GM10266 (cell line): ENCODE measurements around the gene NOXA1.

Experiments used
- DNase-seq: peaks from one replicate; pipeline ENCODE4 v3.0.0; 2012; ENCODE audit errors: extremely low spot score
- TF ChIP-seq, protein P1 (sequence below): IDR thresholded peaks from 2 replicates; pipeline ENCODE4 v1.5.1; 2012; ENCODE audit warnings: mild to moderate bottlenecking, low read depth; ENCODE audit not compliant: control insufficient read depth, insufficient read depth; ENCODE audit errors: missing control alignments

NOXA1 gene

DNA sequence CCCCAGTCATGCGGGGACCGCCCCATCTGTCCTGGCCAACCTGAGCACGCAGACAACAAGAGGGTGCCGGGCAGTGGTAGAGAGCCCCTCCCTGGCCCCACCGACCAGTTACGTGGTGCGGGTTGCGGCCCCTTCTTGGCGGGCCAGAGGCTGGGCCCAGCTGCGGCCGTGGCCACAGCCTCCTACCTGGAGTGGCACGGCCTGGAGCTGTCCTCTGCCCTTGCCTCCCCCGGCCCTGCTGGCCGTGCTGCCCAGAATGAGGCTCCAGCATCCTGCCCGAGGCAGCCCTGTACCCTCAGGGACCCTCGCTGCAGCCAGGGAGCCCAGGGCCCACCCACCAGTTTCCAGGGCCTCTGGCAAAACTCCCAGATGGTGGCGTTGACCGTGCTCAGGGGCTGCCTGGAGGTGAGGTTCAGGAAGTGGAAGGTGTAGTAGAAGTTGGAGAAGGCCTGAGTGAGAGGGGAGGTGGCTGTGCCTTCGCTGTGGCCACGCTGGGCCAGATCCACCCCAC, 12.2 kb downstream of the NOXA1 start:
- DNase-seq, result no peak
- TF ChIP-seq, protein P1, sequence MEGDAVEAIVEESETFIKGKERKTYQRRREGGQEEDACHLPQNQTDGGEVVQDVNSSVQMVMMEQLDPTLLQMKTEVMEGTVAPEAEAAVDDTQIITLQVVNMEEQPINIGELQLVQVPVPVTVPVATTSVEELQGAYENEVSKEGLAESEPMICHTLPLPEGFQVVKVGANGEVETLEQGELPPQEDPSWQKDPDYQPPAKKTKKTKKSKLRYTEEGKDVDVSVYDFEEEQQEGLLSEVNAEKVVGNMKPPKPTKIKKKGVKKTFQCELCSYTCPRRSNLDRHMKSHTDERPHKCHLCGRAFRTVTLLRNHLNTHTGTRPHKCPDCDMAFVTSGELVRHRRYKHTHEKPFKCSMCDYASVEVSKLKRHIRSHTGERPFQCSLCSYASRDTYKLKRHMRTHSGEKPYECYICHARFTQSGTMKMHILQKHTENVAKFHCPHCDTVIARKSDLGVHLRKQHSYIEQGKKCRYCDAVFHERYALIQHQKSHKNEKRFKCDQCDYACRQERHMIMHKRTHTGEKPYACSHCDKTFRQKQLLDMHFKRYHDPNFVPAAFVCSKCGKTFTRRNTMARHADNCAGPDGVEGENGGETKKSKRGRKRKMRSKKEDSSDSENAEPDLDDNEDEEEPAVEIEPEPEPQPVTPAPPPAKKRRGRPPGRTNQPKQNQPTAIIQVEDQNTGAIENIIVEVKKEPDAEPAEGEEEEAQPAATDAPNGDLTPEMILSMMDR, result no peak

DNA sequence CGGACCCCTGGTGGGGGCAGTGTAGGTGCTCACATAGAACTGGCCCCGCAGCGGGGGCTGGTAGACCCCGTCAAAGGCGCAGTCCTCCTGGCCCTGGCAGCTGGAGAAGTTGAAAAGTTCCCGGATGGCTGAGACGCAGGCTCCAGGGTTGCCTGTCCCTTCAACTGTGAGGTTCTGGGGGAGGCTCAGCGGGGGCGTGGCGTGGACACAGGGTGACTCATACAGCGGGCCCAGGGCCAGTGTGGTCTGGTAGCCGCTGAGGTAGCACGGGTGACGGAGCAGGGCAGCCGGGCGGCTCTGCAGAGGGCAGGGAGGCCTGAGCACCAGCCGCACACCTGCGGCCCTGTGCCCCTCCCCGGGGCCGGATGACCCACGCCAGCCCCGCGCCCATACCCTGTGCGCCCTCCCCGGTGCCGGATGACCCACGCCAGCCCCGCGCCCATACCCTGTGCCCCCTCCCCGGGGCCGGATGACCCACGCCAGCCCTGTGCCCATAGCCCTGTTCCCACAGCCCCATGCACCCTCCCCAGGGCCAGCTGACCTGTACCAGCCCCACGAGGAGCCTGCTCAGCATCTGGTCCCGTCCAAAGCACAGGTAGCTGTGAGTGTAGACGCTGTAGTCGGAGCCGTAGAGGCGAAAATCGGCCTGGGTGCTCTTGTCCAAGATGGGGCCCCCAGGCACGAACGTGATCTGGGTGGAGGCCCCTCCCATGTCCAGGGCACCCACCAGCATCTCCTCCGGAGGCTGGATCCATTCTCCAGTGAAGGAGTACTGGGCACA, 13.0 kb downstream of the NOXA1 start:
- TF ChIP-seq, protein P1, result no peak
- DNase-seq, result no peak

DNA sequence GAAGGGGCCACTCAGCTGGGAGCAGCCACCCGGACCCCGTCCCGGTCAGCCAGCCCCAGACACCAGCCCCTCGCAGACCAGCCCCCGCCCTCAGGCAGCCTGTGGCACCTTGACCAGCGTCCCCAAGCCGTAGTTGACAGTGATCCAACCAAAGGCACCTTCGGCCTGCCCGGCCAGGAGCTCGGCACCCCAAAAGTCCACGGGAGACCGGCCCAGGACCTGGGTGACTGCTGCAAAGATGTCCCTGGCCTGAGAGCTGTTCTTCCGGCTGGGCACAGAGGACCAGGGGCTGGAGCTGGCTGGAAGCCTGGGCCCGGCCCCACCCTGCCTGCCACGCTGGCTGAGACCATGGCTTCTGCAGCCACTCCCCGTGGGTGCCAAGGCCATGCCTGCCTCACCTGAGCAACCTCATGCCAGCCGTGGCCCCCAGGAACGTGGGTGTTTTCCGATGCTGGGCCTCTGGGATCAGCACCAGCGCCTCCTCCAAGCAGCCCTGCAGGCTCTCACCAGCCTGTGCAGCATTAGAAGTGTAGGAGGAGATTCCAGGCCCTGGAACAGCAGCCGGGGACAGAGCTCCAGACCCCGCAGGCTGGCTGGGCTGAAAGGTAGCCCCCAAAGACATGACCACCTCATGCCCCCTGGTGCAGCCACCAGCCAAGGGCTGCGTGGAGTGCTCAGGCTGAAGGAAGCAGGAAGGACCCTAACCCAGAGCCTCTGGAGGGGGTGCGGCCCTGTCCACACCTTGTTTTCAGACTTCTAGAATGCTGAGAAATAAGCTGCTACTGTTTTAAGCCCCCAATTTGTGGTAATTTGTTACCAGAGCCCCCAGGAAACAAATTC, 13.8 kb downstream of the NOXA1 start:
- TF ChIP-seq, protein P1, result no peak
- no peak for DNase-seq

DNA sequence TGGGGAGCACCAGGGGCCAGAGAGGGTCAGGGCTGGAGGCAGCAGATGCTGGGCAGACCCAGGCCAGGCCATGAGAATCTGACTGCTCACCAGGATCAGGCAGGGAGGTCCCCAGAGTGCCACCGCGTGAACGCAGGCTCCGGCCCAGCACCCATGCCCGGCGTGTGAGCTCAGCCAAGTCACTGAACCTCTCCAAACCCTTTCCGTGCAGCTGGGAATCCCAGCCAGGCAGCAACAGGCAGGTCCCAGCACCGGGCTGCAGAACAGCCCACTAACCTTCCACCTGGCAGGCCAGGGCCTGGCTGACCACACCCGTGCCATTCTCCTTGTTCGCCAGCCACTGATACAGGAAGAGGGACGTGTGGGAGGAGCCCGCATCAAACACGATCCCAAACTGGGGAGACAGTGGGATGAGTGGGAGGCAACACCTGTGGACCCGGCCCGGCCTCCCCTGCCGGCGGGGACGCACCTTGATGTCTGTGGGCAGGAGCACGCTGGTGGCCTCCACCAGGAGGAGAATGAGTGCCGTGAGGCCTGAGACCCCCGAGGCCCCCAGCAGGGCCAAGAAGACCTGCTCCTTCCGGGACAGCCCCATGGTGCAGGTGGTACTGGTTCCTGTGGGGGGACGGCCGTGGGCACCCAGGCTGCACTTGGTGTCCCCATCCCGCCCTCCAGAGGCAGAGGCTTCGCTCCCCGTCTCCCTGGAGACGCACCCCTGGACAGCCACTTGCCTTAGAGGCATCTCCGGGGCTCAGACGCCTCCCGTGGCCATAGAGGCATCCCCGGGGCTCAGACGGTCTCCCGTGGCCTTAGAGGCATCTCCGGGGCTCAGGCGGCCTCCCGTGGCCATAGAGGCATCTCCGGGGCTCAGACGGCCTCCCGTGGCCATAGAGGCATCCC, 14.7 kb downstream of the NOXA1 start:
- DNase-seq, result no peak
- TF ChIP-seq, protein P1, result no peak

DNA sequence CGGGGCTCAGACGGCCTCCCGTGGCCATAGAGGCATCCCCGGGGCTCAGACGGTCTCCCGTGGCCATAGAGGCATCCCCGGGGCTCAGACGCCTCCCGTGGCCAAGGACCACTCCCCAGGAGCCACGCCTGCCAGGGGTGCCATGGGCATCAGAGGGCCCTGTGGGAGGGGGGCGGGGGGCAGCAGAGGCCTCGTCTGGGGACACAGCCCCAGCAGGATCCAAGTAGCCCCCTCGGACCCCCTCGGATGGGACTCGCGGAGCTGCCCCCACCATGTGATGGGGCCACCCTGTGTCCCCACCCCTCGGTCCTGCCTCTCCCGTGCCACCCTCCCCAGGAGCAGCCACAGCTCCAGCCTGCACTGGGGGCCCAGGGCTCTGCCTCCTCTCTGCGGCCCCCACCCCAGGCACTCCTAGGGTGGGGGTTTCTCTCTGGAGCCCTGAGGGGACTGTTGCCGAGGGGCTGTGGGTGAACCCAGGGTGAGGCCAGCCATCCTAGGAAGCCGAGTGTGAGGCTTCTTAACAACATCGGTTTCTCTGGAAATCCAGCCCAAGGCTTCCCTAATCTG, 15.5 kb downstream of the NOXA1 start:
- no peak for DNase-seq
- TF ChIP-seq, protein P1, result no peak

DNA sequence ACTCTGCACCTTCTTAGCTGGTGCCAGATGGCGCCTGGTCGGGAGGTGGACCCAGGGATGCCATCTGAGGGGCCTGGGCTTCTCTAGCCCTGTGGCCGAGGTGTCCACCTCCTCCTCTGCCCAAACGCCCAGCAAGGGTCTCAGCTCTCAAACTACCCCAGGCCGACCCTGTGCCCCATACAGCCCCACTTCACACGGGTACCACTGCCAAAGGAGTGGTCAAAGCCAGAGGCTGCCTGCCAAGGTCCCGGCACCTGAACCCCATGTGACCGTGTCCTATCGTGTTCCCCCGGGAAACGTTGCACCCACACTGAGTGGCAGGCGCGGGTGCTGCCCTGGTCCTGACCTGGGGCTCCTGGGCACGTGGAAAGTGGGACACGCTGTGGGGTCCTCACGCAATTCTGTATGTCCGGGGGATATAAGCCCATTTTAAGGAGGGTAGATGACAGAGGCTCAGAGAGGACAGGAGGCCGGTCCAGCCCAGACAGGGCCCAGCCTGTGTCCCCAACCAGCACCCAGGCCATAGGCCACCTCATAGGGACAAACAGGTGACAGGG, 16.0 kb downstream of the NOXA1 start:
- TF ChIP-seq, protein P1, result no peak
- DNase-seq, result no peak
